GM12864 (cell line): ENCODE results near the gene LDLR.
"Not testable (repeated sequence)": the region's sequence is repeated elsewhere in the genome, so short reads cannot be mapped to it uniquely, and the experiment has no call there.

Experiments used
- DNase-seq: peaks from one replicate; pipeline ENCODE4 v3.0.0-alpha.2; 2011; ENCODE audit warnings: low read depth
- H3K4me3 ChIP-seq: 2 replicates; pipeline ENCODE4 v1.5.1; 2011; ENCODE audit warnings: mild to moderate bottlenecking, low read depth, low read length, control low read depth
- TF ChIP-seq, protein P1 (sequence below): IDR thresholded peaks from 2 replicates; pipeline ENCODE4 v1.5.1; 2011; ENCODE audit warnings: low read depth, mild to moderate bottlenecking, moderate library complexity, low read length, control low read depth, inconsistent platforms; ENCODE audit errors: missing control alignments

The LDLR gene

DNA sequence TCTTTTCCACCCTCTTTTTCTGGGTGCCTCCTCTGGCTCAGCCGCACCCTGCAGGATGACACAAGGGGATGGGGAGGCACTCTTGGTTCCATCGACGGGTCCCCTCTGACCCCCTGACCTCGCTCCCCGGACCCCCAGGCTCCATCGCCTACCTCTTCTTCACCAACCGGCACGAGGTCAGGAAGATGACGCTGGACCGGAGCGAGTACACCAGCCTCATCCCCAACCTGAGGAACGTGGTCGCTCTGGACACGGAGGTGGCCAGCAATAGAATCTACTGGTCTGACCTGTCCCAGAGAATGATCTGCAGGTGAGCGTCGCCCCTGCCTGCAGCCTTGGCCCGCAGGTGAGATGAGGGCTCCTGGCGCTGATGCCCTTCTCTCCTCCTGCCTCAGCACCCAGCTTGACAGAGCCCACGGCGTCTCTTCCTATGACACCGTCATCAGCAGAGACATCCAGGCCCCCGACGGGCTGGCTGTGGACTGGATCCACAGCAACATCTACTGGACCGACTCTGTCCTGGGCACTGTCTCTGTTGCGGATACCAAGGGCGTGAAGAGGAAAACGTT is 24.0 kb downstream of the LDLR start:
- TF ChIP-seq, protein P1, sequence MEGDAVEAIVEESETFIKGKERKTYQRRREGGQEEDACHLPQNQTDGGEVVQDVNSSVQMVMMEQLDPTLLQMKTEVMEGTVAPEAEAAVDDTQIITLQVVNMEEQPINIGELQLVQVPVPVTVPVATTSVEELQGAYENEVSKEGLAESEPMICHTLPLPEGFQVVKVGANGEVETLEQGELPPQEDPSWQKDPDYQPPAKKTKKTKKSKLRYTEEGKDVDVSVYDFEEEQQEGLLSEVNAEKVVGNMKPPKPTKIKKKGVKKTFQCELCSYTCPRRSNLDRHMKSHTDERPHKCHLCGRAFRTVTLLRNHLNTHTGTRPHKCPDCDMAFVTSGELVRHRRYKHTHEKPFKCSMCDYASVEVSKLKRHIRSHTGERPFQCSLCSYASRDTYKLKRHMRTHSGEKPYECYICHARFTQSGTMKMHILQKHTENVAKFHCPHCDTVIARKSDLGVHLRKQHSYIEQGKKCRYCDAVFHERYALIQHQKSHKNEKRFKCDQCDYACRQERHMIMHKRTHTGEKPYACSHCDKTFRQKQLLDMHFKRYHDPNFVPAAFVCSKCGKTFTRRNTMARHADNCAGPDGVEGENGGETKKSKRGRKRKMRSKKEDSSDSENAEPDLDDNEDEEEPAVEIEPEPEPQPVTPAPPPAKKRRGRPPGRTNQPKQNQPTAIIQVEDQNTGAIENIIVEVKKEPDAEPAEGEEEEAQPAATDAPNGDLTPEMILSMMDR = no peak
- no peak overlapping the region for H3K4me3 ChIP-seq
- no peak for DNase-seq

DNA sequence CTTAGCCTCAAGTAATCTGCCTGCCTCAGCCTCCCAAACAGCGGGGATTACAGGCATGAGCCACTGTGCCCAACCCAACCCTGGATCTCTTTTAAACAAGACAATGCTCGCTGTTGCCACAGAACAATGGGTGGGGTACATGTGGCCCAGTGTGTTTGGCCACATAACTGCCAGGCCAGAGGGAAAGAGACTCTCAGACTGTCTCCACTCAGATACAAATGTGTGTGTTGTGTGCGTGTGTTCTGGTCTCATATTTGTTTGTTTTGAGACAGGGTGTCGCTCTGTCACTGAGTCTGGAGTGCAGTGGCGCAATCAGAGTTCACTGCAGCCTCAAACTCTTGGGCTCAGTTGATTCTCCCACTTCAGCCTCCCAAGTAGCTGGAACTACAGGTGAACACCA is 25.8 kb downstream of the LDLR start:
- no peak for DNase-seq
- no peak overlapping the region for H3K4me3 ChIP-seq
- TF ChIP-seq, protein P1 = no peak

DNA sequence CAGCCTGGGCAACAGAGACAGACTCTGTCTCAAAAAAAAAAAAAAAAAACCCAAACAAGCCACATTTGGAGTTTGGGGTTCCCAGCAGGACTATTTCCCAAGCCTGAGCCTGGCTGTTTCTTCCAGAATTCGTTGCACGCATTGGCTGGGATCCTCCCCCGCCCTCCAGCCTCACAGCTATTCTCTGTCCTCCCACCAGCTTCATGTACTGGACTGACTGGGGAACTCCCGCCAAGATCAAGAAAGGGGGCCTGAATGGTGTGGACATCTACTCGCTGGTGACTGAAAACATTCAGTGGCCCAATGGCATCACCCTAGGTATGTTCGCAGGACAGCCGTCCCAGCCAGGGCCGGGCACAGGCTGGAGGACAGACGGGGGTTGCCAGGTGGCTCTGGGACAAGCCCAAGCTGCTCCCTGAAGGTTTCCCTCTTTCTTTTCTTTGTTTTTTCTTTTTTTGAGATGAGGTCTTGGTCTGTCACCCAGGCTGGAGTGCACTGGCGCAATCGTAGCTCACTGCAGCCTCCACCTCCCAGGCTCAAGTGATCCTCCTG is 26.7 kb downstream of the LDLR start:
- TF ChIP-seq, protein P1 = no peak
- DNase-seq = no peak
- no peak overlapping the region for H3K4me3 ChIP-seq

DNA sequence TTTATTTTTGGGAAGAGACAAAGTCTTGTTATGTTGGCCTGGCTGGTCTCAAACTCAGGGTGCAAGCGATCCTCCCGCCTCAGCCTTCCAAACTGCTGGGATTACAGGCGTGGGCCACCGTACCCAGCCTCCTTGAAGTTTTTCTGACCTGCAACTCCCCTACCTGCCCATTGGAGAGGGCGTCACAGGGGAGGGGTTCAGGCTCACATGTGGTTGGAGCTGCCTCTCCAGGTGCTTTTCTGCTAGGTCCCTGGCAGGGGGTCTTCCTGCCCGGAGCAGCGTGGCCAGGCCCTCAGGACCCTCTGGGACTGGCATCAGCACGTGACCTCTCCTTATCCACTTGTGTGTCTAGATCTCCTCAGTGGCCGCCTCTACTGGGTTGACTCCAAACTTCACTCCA is 27.2 kb downstream of the LDLR start:
- TF ChIP-seq, protein P1 = no peak
- no peak overlapping the region for H3K4me3 ChIP-seq
- DNase-seq = no peak

DNA sequence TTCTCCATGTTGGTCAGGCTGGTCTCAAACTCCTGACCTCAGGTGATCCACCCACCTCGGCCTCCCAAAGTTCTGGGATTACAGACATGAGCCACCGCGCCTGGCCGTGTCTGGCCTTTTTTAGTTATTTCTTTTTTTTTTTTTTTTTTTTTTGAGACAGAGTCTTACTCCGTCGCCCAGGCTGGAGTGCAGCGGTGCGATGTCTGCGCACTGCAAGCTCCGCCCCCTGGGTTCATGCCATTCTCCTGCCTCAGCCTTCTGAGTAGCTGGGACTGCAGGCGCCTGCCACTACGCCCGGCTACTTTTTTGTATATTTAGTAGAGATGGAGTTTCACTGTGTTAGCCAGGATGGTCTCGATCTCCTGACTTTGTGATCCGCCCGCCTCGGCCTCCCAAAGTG is 32.7 kb downstream of the LDLR start:
- not testable (repeated sequence) for DNase-seq, H3K4me3 ChIP-seq

DNA sequence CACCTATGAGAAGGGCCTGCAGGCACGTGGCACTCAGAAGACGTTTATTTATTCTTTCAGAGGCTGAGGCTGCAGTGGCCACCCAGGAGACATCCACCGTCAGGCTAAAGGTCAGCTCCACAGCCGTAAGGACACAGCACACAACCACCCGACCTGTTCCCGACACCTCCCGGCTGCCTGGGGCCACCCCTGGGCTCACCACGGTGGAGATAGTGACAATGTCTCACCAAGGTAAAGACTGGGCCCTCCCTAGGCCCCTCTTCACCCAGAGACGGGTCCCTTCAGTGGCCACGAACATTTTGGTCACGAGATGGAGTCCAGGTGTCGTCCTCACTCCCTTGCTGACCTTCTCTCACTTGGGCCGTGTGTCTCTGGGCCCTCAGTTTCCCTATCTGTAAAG is 33.9 kb downstream of the LDLR start:
- DNase-seq = no peak
- H3K4me3 ChIP-seq = no peak overlapping the region
- TF ChIP-seq, protein P1 = no peak

DNA sequence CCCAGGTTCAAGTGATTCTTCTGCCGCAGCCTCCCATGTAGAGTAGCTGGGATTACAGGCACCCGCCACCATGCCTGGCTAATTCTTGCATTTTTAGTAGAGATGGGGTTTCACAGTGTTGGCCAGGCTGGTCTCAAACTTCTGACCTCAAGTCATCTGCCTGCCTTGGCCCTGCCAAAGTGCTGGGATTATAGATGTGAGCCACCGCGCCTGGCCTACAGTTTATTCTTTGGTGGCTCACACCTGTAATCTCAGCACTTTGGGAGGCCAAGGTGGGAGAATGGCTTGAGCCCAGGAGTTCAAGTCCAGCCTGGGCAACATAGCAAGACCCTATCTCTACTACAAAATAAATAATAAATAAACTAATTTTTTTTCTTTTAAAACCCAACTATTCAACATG is 34.9 kb downstream of the LDLR start:
- not testable (repeated sequence) for DNase-seq, H3K4me3 ChIP-seq

DNA sequence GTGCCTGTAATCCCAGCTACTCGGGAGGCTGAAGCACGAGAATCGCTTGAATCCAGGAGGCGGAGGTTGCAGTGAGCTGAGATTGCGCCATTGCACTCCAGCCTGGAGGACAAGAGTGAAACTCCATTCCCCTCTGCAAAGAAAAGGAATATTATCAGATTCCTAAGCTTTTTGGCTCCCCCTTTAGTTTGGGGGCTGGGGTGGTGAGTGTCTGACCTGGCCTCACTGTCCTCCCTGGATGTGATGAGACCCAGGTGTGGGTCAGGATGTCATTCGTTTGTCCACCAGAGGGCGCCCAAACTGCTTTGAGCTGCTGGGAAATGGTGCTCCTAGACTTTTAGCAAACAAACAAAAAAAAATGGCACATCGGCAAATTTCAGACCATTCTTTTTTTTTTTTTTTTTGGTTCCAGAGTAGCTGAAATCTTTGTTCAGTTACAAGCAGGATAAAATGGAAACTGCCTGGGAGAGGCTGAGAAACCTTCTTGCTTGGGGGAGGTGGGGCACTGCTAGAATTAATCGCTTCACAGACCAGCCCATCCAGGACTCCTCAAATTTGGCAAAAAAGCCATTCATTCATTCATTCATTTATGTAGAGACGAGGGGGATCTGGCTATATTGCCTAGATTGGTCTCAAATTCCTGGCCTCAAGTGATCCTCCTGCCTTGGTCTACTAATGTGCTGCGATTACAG is 36.9 kb downstream of the LDLR start:
- DNase-seq = no peak
- no peak overlapping the region for H3K4me3 ChIP-seq
- TF ChIP-seq, protein P1 = peak; percentile 76
